Mammary epithelial cell (primary cell): ENCODE data around the gene FES.

Experiments
- CTCF ChIP-seq, 2 donors: IDR thresholded peaks in 1 of 2; conservative IDR thresholded peaks in 1 of 2; 2 replicates each; pipeline ENCODE4 v1.5.1; 2011 to 2012; ENCODE audit warnings: inconsistent platforms in 2 of 2, low read length in 2 of 2, mild to moderate bottlenecking in 2 of 2, control low read depth in 1 of 2, low read depth in 1 of 2; ENCODE audit not compliant: insufficient read depth in 1 of 2; ENCODE audit errors: extremely low read depth in 1 of 2
- EZH2 ChIP-seq: IDR thresholded peaks from 2 replicates; pipeline ENCODE4 v1.6.1; 2012; ENCODE audit warnings: low read length, inconsistent platforms, borderline replicate concordance

- TF ChIP-seq CTCF (conservative IDR thresholded peaks at IDR 0.05 in 1 of 2, IDR thresholded peaks at IDR 0.05 in 1 of 2; ENCODE audit: extremely low read depth in 1 of 2, insufficient read depth in 1 of 2, low read depth in 1 of 2, low read length in 2 of 2) (no peak), EZH2 (no peak)
These were observed 11.3 kb downstream of the FES start for GRCh38 chr15:90895571-90896117.
